ENCODE measurements around the gene COQ4.

COQ4 gene

GRCh38 chr9:128362774-128363173, 40.1 kb downstream of the COQ4 start:
- ATAC-seq, result no peak
- TF ChIP-seq OSR1 (CRISPR knock-in tag; IDR thresholded peaks at IDR 0.05), result no peak
- no peak for TF ChIP-seq ZNF8 (CRISPR knock-in tag; IDR thresholded peaks at IDR 0.05)
- TF ChIP-seq ARNTL (CRISPR knock-in tag; IDR thresholded peaks at IDR 0.05; ENCODE audit: borderline replicate concordance, low read depth), result no peak
- TF ChIP-seq ZC3H10 (CRISPR knock-in tag; IDR thresholded peaks at IDR 0.05), result no peak
- TF ChIP-seq ZNF70 (CRISPR knock-in tag; IDR thresholded peaks at IDR 0.05), result no peak
- no peak for TF ChIP-seq SNAI2 (CRISPR knock-in tag; IDR thresholded peaks at IDR 0.05)
- TF ChIP-seq ZNF565 (CRISPR knock-in tag; conservative IDR thresholded peaks at IDR 0.05; ENCODE audit: low read depth), result no peak
- TF ChIP-seq PATZ1 (CRISPR knock-in tag; IDR thresholded peaks at IDR 0.05; ENCODE audit: borderline replicate concordance), result no peak
- no peak for TF ChIP-seq BACH2 (CRISPR knock-in tag; IDR thresholded peaks at IDR 0.05; ENCODE audit: borderline replicate concordance)
- no peak for TF ChIP-seq PPARA (CRISPR knock-in tag; IDR thresholded peaks at IDR 0.05; ENCODE audit: borderline replicate concordance)
- no peak for TF ChIP-seq ISL1 (CRISPR knock-in tag; IDR thresholded peaks at IDR 0.05)
- TF ChIP-seq CSRNP3 (CRISPR knock-in tag; IDR thresholded peaks at IDR 0.05), result no peak

GRCh38 chr9:128365525-128365924, 42.9 kb downstream of the COQ4 start:
- no peak for TF ChIP-seq ZNF70 (CRISPR knock-in tag; IDR thresholded peaks at IDR 0.05)
- no peak for TF ChIP-seq POU6F1 (CRISPR knock-in tag; IDR thresholded peaks at IDR 0.05; ENCODE audit: borderline replicate concordance, low read depth)
- TF ChIP-seq CSRNP3 (CRISPR knock-in tag; IDR thresholded peaks at IDR 0.05), result no peak
- TF ChIP-seq ZNF8 (CRISPR knock-in tag; IDR thresholded peaks at IDR 0.05), result no peak
- no peak for TF ChIP-seq TCF4 (CRISPR knock-in tag; IDR thresholded peaks at IDR 0.05; ENCODE audit: borderline replicate concordance)
- no peak for TF ChIP-seq GLIS3 (CRISPR knock-in tag; IDR thresholded peaks at IDR 0.05)
- no peak for TF ChIP-seq BACH2 (CRISPR knock-in tag; IDR thresholded peaks at IDR 0.05; ENCODE audit: borderline replicate concordance)
- no peak for TF ChIP-seq ARNTL (CRISPR knock-in tag; IDR thresholded peaks at IDR 0.05; ENCODE audit: borderline replicate concordance, low read depth)
- ATAC-seq, result no peak

- no peak for ATAC-seq
- TF ChIP-seq TCF4 (CRISPR knock-in tag; IDR thresholded peaks at IDR 0.05; ENCODE audit: borderline replicate concordance) (no peak), GLIS3 (CRISPR knock-in tag; IDR thresholded peaks at IDR 0.05) (no peak), ARNTL (CRISPR knock-in tag; IDR thresholded peaks at IDR 0.05; ENCODE audit: borderline replicate concordance, low read depth) (no peak), ISL1 (CRISPR knock-in tag; IDR thresholded peaks at IDR 0.05) (no peak), ZNF70 (CRISPR knock-in tag; IDR thresholded peaks at IDR 0.05) (no peak), RARB (CRISPR knock-in tag; IDR thresholded peaks at IDR 0.05) (no peak), ZC3H10 (CRISPR knock-in tag; IDR thresholded peaks at IDR 0.05) (no peak), BACH2 (CRISPR knock-in tag; IDR thresholded peaks at IDR 0.05; ENCODE audit: borderline replicate concordance) (no peak), OSR1 (CRISPR knock-in tag; IDR thresholded peaks at IDR 0.05) (no peak), CSDC2 (CRISPR knock-in tag; IDR thresholded peaks at IDR 0.05) (no peak), PPARA (CRISPR knock-in tag; IDR thresholded peaks at IDR 0.05; ENCODE audit: borderline replicate concordance) (no peak), ZNF565 (CRISPR knock-in tag; conservative IDR thresholded peaks at IDR 0.05; ENCODE audit: low read depth) (no peak), CSRNP3 (CRISPR knock-in tag; IDR thresholded peaks at IDR 0.05) (no peak), ZNF8 (CRISPR knock-in tag; IDR thresholded peaks at IDR 0.05) (no peak), TSHZ2 (CRISPR knock-in tag; IDR thresholded peaks at IDR 0.05) (no peak), ZFP30 (CRISPR knock-in tag; IDR thresholded peaks at IDR 0.05) (no peak), POU6F1 (CRISPR knock-in tag; IDR thresholded peaks at IDR 0.05; ENCODE audit: borderline replicate concordance, low read depth) (no peak), ZFP3 (CRISPR knock-in tag; IDR thresholded peaks at IDR 0.05) (no peak), CREB5 (CRISPR knock-in tag; IDR thresholded peaks at IDR 0.05; ENCODE audit: low read depth) (no peak)
These were observed 46.5 kb downstream of the COQ4 start for GRCh38 chr9:128369024-128369706.
